Osteocyte (in vitro differentiated cells): ENCODE results near the gene ZNF775. TPM values are rescaled to one million over a fixed set of nuclear protein-coding genes. Genes with fewer than 3 reads are reported as not detected.

Experiments used
- DNase-seq: peaks from one replicate; pipeline ENCODE4 v3.0.0; 2021; ENCODE audit warnings: mixed read lengths; ENCODE audit not compliant: unreplicated experiment; ENCODE audit errors: extremely low spot score
- H3K27ac Mint-ChIP-seq: one replicate; pipeline ENCODE4 v1.8.0; 2021; ENCODE audit warnings: mild to moderate bottlenecking, mixed read lengths; ENCODE audit not compliant: unreplicated experiment
- H3K27me3 Mint-ChIP-seq: one replicate; pipeline ENCODE4 v1.8.0; 2021; ENCODE audit warnings: mixed read lengths; ENCODE audit not compliant: unreplicated experiment
- H3K36me3 Mint-ChIP-seq: one replicate; pipeline ENCODE4 v1.8.0; 2021; ENCODE audit warnings: mixed read lengths; ENCODE audit not compliant: unreplicated experiment
- H3K4me1 Mint-ChIP-seq: one replicate; pipeline ENCODE4 v1.8.0; 2021; ENCODE audit warnings: mixed read lengths; ENCODE audit not compliant: unreplicated experiment
- H3K4me3 Mint-ChIP-seq: one replicate; pipeline ENCODE4 v1.8.0; 2021; ENCODE audit warnings: mild to moderate bottlenecking, moderate library complexity, mixed read lengths; ENCODE audit not compliant: unreplicated experiment
- H3K9me3 Mint-ChIP-seq: one replicate; pipeline ENCODE4 v1.8.0; 2021; ENCODE audit warnings: mixed read lengths; ENCODE audit not compliant: unreplicated experiment
- total RNA-seq: library from RNA; stranded (reverse); gene quantifications from 2 replicates; pipeline ENCODE4 v1.2.1, GENCODE V29; 2021
- TF ChIP-seq, protein P1 (sequence below): fragments of 200-600 bp; sonication (generic); IDR thresholded peaks from 2 replicates; pipeline ENCODE4 v1.5.0; 2021; ENCODE audit warnings: antibody characterized with exemption, mild to moderate bottlenecking, moderate library complexity

Gene ZNF775
- total RNA-seq, 1 donor from 2014 or later, result 5.9 TPM

DNA sequence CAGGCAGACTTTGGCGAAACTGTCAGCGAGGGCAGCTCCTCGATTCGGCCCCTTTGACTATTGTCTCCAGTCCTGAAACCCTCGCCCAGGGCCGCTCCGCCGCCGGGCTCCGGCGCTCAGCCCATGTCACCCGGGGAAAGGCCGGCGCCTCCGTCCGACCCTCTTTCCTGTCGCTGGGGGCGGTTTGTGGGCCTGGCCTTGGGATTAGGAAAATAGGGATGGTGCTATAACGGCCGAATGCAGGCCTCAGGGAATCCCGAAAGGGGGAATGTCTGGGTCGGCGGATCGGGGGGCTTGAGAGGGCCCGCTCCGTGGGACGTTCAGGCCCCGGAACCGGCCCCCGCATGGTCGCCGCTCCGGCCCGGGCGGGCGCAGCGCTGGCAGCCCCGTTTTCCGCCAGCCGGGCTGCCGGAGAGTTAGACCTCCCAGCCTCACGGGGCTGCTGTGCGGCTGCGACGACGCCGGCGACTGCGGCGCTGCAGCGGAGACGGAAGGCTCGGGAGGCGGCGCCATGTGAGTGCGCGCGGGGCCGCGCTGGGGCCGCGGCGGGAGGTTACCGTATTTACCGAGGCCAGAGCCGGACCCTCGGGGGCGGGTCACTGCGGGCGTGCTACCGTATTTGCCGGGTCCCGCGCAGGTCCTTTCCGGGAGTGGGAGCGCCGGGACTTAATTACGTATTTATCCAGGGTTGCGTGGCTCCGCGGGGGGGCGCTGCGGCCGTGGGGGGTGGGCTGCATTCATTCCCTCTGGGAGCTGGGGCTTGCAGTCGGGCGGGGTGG lies 25.9 kb downstream of the ZNF775 start:
- peak; percentile 95 for DNase-seq
- no peaks in the 10 kb centered on the region for H3K9me3 Mint-ChIP-seq
- TF ChIP-seq, protein P1, sequence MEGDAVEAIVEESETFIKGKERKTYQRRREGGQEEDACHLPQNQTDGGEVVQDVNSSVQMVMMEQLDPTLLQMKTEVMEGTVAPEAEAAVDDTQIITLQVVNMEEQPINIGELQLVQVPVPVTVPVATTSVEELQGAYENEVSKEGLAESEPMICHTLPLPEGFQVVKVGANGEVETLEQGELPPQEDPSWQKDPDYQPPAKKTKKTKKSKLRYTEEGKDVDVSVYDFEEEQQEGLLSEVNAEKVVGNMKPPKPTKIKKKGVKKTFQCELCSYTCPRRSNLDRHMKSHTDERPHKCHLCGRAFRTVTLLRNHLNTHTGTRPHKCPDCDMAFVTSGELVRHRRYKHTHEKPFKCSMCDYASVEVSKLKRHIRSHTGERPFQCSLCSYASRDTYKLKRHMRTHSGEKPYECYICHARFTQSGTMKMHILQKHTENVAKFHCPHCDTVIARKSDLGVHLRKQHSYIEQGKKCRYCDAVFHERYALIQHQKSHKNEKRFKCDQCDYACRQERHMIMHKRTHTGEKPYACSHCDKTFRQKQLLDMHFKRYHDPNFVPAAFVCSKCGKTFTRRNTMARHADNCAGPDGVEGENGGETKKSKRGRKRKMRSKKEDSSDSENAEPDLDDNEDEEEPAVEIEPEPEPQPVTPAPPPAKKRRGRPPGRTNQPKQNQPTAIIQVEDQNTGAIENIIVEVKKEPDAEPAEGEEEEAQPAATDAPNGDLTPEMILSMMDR, result peak; percentile 24
- no peaks in the 10 kb centered on the region for H3K27me3 Mint-ChIP-seq
- H3K27ac Mint-ChIP-seq, result peak overlapping the region; percentile 87
- H3K36me3 Mint-ChIP-seq, result peaks cover 4% of the 10 kb centered on the region
- peak overlapping the region; percentile 89 for H3K4me3 Mint-ChIP-seq
- peaks cover 43% of the 10 kb centered on the region for H3K4me1 Mint-ChIP-seq

DNA sequence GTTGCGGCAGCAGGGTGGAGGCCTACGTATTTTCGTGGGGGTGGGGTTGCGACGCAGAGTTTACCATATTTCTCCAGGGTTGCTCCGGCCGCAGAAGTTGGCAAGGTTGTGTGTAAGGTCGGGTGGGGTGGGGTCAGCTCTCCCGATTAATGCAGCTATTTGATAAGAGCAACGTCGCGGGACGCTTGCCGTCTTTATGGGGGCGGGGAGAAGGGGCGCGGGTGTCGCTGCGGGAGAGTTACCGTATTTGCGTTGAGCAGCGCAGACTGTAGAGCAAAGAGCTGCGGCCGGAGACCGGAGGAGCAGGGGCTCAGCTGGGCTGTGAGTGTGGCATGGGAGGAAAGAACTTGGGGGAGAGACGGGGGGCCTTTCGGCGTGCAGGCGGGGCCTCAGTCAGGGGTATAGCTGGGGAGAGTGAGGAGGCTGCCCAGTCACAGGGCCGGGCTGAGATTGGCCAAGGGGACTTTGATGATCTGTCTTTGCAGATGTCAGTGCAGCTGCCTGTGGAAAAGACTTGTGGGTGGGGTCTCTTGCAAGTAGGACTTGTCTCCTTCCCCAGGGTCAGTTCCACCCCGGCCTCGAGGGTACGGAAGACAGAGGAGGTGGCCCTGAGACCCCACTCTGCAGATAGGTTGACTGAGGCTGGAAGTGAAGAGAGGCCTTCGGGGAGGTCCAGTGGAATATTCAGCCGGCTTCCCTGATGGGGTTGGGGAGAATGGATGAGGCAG lies 26.6 kb downstream of the ZNF775 start:
- no peak for DNase-seq
- Mint-ChIP-seq H3K9me3 (no peaks in the 10 kb centered on the region), H3K4me1 (peaks cover 39% of the 10 kb centered on the region)

DNA sequence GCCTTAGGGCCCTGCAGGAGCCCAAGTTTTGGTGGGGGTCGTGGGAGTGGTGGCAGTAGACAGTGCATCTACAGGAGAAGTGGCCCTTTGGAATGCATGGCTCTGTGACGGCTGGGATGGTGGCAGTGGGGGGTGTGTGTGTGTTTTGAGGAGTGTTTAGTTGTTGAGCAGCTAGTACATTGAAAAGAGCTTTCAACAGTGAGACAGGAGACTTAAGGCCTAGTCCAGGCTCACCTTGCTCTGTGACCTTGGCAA lies 27.1 kb downstream of the ZNF775 start:
- peak overlapping the region; percentile 81 for H3K27ac Mint-ChIP-seq
- no peak for DNase-seq
- TF ChIP-seq, protein P1, result no peak
- H3K36me3 Mint-ChIP-seq, result peaks cover 4% of the 10 kb centered on the region
- H3K27me3 Mint-ChIP-seq, result no peaks in the 10 kb centered on the region
- no peaks in the 10 kb centered on the region for H3K9me3 Mint-ChIP-seq
- H3K4me3 Mint-ChIP-seq, result peak overlapping the region; percentile 89
- peaks cover 44% of the 10 kb centered on the region for H3K4me1 Mint-ChIP-seq

More for the DNA sequence above, 26.6 kb downstream of the ZNF775 start:
- TF ChIP-seq, protein P1, result no peak
- Mint-ChIP-seq H3K27me3 (no peaks in the 10 kb centered on the region), H3K27ac (peak overlapping the region; percentile 81), H3K36me3 (peaks cover 4% of the 10 kb centered on the region), H3K4me3 (peak overlapping the region; percentile 89)

DNA sequence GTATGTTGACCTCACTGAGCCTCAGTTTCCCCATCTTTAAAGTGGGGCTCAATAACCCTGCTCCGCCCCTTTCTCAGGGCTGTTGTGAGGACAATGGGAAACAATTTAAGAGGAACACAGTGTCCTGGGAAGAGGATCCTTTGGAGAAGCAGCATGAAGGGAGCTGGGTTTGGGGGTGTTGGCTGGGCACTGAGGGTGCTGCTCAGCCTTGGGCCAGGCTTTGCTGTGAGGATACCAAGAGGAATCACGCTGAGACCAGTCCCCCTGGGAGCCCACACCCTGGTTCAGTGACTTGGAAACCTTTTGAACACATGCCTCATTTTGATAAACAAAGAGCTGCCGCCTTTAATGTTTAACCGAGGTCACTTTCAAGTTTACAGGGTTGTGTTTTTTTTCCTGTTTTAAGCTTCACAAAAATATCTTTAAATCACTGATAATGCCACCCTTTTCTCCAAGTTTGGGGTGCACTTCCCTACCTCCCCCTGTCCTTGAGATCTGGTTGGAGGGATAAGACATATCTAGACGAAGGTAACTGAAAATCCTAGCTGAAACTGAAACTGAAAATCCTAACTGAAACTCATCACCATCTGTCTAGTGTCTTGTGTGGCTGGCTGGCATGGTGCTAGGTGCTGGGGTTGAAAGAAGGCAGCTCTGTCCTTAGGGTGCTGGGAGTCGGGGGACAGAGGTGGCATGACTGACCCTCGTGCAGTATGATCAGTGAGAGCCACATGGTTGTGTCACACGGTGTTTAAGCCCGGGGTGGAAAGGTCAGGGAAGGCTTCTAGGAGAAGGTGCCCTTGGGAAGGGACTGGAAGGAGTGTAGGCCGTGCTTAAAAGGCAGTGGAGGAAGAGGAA lies 27.7 kb downstream of the ZNF775 start:
- peaks cover 44% of the 10 kb centered on the region for H3K4me1 Mint-ChIP-seq
- H3K27me3 Mint-ChIP-seq, result no peaks in the 10 kb centered on the region
- TF ChIP-seq, protein P1, result no peak
- peaks cover 4% of the 10 kb centered on the region for H3K36me3 Mint-ChIP-seq
- peak overlapping the region; percentile 89 for H3K4me3 Mint-ChIP-seq
- no peaks in the 10 kb centered on the region for H3K9me3 Mint-ChIP-seq
- no peak for DNase-seq
- peak overlapping the region; percentile 81 for H3K27ac Mint-ChIP-seq
